NCI-H2081 treated with DMSO at 0.1 percent for 48 hours (cell line): Measurements from ENCODE around the gene AP5S1.
"Not testable (repeated sequence)": the region's sequence is repeated elsewhere in the genome, so short reads cannot be mapped to it uniquely, and the experiment has no call there.

Source experiments
- DNase-seq: peaks from one replicate; lab custom pipeline; 2025; lab: John Stamatoyannopoulos, UW

Gene AP5S1

DNA sequence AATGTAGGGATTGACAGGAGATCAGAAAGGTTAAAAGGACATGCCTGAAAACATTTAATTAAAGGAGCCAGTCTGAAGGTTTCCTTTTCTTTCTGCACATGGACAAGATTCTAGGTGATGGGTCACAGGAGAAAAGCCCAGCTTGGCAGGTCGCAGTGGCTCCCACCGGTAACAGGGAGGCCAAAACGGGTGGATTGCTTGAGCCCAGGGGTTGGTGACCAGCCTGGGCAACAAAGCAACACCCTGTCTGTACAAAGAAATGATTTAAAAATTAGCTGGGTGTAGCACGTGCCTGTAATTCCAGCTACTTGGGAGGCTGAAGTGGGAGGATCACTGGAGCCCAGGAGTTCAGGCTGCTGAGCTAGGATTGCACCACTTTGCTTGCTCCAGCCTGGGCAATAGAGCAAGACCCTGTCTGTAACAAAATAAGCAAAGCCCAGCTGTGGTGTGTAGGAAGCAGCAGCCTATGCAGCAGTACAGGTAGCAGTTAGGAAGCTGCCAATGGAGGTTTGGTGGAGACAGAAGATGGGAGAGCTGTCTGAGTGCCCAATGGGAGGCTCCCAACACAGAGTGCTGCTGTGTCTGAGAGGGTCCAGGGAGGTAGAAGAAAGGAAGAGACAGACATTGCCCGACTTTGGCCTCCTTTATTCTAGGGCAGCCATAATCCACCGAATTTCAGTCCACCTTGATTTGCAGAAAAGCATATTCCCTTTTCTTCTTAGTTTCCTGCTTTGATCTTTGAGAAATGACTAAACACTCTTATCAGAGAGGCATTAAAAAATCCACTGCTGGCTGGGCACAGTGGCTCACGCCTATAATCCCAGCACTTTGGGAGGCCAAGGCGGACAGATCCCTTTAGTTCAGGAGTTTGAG is 7.1 kb upstream of the AP5S1 start:
- no peak for DNase-seq

DNA sequence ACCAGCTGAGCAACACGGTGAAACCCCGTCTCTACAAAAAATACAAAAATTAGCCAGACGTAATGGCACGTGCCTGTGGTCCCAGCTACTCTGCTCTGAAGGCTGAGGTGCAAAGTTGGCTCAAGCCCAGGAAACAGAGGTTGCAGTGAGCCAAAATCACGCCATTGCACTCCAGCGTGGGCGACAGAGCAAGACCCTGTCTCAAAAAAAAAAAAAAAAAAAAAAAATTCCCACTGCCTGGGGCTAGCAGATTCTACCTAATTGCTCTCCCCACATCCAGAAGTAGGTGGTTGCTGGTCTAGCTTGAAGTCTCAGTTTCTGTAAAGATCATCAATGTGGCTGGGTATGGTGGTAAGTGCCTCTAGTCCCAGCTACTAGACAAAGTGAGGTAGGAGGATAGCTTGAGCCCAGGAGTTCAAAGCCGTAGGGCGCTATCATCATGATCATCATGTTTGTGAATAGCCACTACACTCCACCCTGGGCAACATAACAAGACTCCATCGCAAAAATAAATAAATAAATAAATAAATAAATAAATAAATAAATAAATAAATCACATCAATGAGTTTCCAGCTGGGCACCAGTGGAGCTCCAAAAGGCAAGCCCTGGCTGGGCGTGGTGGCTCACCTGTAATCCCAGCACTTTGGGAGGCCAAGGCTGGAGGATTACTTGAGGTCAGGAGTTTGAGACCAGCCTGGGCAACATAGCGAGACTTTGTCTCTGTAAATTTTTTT is 6.3 kb upstream of the AP5S1 start:
- no peak for DNase-seq

DNA sequence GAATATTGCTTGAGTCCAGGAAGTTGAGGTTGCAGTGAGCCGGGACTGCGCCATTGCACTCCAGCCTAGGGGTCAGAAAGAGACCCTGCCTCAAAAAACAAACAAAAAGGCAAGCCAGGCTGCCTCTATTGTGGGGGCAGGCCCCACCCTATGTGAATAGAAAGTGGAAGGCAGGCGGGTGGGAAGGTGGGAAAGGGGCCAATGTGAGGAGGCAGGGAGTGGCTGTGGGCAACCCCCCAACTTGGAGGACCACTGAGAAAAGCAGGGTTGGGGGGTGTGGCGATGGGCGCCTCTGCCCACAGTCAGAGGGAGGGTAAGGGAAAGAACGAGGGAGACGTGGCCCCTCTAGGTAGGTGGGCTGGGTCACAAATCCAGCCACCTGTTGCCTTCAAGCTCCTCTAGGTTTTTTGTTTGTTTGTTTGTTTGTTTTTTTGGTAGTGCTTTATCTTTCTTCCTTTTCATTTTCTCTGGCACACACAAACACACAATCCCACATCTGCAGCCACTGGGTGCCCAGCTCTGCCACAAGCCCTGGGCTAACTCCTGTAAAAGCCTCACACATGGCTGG is 5.3 kb upstream of the AP5S1 start:
- no peak for DNase-seq

DNA sequence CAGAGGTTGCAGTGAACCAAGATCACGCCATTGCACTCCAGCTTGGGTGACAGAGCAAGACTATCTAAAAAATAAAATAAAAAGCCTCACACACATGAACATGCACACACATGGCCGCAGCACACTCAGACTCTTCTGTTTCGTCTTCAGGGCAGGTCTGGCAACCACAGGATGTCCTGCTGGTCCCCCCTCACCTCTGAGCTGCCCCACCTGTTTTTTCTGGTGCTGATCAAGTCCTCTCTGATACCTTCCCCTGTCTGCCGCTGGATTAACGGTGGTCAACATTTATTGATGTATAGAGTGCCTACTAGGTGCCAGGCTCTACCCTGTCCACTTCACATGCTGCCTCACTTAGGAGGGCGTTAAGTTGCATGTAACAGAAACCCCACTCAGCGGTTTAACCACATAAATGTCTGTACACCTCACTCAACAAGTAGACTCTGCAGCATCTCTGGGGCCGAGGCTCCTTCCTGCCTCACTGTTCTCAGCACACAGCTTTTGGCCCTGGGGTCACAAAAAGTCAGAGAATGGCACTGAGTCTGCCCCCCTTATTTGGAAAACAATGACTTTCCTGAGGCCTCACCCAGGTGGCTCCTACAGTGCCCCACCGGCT is 4.5 kb upstream of the AP5S1 start:
- DNase-seq, result no peak

DNA sequence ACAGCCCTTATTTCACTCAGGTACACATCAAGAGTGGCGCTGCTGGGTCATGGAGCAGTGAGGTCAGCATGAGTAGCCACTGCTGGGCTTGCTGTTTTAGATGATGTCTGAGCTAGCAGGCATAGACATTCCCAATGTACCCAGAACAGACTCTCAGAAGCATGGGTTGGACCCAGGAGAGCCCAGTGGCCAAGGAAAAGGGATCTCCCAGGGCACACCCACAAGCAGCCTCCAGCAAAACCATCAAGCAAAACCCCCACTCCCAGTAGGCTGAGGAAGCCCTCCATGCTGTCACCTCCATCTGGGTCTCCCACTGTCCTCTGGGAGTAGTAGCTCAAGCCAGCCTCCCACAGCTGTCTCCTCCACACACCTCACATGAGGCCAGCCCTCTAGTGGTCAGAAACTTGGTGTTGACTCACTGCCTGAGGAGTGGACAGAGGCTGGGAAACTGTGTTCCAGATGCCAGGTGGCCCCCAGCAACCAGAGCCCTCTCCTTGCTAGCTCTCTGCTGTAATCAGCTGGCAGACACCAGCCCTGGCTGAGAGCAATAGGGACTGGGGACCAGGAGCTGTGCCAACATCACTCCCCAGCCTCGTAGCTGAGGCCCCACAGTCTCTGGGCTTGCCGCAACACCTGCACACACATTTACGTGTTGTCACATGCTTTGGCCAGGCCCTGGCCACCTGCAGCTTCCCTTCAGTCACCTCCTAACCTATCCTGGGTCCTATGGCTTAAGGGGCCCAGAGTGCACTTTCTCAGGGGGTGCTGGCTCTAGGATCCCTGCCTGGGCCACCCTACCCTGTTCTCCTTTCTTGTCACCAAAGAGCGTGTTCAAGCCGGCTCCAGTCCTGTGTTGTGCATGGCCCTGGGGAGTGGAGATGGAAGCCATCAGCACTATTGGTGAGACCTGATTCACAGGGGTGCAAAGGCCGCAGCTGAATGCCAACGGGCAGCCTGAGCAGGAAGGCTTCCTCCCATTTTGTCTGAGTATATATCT is 1.9 kb upstream of the AP5S1 start:
- DNase-seq, result no peak

DNA sequence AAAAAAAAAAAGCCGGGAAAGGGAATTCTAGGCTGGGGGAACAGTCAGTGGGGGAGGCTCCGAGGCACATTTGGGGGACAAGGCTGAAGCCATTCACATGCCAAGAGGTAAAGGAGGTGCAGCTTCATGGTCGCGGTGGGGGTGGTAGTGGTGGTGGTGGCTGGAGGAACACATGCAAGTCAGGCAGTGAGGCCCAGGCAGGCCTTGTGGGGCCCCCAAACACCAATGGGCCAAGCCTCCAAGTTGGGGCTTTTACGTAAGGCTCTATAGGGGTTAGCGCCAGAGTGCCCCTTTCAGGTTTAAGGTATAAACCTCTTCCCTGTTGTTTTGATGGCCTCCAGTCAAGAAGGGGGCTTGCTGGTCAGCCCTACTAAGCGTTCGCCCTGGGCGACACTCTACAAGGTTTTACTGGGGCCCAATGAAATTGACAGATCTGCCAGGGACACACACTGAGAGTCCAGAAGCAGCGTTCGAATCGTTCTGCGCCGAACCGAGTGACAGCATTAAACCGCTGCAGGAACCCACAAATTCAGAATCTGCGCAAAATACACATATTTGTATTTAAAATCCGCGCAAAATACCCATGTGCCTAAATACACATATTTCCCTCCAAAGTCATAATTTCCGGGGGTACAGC is 818 bp upstream of the AP5S1 start:
- DNase-seq, result no peak

DNA sequence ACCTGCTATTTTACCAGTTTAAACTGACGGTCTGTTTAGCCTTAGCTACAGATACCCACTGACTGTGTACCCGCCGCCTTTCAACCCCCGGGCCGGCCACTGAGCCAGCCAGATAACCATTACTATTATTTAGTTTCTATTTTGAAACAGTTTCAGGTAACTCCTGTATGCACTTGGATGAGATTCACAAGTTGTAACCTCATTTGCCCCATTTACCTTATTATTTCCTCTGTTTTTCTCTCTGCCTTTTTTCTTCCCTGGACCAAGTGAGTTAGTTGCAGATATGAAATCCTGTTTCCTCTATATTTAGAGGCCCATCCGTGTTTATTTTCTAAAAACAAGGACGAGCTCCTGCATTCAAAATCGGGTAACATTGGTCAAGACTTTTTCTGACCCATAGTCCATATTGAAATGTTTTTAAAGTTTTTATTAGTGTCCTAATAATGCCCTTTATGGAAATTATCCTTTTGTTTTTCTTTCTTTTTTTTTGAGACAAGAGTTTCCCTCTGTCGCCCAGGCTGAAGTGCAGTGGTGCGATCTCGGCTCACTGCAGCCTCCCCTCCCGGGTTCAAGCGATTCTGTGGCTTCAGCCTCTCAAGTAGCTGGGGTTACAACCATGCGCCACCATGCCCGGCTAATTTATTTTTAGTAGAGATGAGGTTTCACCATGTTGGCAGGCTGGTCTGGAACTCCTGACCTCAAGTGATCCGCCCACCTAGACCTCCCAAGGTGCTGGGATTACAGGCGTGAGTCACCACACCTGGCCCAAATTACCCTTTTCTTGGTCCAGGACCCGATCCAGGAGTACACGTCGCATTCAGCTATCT is 767 bp downstream of the AP5S1 start:
- DNase-seq, result no peak

DNA sequence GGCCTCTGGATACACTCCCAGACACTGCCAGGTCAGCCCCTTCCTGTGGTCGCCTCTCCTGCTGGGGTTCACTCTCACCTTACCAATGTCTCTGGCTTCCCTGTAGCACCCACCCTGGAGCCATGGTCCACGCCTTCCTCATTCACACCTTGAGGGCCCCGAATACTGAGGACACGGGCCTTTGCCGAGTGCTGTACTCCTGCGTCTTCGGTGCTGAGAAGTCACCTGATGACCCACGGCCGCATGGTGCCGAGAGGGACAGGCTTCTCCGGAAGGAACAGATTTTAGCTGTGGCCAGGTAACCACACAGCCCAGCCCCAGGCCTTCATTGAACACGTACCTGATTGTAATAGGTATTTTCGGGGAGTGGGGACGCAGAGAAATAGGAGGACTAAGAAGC is 1.6 kb downstream of the AP5S1 start:
- no peak for DNase-seq

DNA sequence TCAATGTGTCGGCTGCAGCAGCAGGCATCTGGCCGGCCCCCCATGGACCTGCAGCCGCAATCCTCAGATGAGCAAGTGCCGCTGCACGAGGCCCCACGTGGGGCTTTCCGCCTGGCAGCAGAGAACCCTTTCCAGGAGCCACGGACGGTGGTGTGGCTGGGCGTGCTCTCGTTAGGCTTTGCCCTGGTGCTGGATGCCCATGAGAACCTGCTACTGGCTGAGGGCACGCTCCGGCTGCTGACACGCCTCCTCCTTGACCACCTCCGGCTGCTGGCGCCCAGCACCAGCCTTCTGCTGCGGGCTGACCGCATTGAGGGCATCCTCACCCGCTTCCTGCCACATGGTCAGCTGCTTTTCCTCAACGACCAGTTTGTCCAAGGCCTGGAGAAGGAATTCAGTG is 3.5 kb downstream of the AP5S1 start:
- no peak for DNase-seq

DNA sequence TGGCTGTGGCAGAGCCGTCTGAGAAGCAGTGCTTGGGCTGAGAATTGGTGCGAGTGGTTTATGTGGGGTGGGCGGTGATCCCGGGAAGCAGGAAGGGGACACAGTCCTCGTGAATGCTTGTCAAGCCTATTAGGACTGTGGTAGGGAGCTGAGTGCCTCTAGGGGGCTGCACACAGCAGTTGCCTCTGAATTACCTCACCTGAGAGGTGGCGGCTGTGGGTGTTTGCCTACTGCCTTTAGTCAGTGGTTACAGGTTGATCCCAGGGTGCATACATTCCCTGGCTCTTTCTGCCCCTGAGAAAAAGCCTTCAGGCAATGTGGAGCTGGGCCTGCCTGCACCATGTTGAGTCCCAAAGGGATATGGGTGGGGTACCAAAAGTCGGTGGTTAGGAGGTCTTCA is 5.2 kb downstream of the AP5S1 start:
- no peak for DNase-seq

DNA sequence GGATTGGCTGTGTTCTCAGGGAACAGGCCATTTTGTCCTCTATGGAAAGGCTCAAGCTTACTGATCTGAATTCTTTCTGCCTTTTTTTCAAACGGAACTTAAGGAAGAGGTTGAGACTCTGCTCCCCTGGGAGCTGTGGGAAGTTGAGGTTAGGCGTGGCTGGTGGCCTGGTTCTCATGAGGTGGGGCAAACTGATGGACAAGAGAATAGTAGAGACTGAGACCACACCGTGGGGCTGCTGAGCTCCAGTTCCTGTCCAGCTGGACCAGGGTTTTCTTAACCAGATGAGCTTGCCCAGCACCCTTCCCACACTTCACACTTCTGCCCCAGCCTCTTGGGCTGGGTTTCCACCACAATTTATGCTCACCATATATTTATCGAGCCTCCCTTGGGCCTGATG is 6.1 kb downstream of the AP5S1 start:
- no peak for DNase-seq

DNA sequence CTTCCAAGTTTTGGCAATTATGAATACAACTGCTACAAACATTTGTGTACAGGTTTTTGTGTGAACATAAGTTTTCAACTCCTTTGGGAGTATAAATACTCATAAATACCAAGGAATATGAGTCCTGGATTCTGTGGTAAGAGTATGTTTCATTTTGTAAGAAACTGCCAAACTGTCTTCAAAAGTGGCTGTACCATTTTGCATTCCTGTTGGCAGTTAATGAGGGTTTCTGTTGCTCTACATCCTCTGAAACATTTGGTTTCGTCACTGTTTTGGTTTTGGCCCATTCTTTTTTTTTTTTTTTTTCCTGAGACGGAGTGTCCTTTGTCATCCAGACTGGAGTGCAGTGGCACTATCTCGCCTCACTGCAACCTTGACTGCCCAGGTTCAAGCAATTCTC is 8.5 kb downstream of the AP5S1 start:
- no peak for DNase-seq

DNA sequence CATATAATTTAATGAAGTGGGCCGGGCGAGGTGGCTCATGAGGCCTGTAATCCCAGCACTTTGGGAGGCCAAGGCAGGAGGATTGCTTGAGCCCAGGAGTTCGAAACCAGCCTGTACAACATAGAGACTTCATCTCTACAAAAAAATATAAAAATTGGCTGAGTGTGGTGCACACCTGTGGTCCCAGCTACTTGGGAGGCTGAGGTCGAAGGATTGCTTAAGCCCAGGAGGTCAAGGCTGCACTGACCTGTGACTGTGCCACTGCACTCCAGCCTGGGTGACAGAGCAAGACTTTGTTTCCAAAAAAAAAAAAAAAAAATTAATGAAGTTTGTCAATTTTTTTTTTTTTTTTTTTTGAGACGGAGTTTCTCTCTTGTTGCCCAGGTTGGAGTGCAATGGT is 9.5 kb downstream of the AP5S1 start:
- not testable (repeated sequence) for DNase-seq

DNA sequence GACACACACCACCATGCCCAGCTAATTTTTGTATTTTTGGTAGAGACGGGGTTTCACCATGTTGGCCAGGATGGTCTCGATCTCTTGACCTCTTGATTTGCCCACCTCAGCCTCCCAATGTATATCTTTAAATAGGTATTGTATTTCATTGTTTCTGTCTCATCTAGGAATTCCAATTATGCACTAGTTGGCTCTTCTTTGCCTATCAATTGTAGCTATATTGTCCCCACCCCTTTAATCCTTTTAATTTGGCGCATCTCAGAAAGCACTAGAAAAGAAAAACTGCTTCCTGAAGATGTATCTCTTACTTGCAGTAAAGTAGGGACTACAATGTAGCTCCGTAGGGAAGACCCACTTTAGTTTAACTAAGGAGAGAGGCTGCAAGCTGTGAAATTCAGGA is 15.8 kb downstream of the AP5S1 start:
- no peak for DNase-seq

DNA sequence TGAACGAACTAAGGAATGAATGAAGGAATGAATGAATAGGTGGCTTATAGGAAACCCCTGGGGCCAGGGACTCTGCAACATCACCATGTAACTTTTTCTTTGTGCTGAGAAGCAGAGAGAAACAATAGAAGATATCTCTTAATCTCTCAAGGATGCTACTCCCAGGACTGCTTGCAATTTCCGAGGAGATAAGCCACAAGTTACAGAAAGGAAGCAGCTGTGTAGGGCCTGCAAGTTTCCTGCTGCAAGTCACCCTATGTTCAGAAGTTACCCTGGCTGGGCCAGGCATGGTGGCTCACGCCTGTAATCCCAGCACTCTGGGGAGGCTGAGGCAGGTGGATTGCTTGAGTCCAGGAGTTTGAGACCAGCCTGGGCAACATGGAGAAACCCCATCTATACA is 19.0 kb downstream of the AP5S1 start:
- no peak for DNase-seq

DNA sequence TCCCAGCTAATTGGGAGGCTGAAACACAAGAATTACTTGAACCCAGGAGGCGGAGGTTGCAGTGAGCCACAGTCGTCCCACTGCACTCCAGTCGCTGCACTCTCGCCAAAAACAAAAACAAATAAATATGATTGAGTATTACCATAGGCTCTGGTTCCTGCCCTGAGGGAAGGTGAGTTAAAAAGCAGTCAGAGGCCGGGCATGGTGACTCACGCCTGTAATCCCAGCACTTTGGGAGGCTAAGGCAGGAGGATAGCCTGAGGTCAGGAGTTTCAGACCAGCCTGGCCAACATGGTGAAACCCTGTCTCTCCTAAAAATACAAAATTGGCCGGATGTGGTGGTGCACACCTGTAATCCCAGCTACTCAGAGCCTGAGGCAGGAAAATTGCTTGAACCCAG is 19.9 kb downstream of the AP5S1 start:
- DNase-seq, result not testable (repeated sequence)

DNA sequence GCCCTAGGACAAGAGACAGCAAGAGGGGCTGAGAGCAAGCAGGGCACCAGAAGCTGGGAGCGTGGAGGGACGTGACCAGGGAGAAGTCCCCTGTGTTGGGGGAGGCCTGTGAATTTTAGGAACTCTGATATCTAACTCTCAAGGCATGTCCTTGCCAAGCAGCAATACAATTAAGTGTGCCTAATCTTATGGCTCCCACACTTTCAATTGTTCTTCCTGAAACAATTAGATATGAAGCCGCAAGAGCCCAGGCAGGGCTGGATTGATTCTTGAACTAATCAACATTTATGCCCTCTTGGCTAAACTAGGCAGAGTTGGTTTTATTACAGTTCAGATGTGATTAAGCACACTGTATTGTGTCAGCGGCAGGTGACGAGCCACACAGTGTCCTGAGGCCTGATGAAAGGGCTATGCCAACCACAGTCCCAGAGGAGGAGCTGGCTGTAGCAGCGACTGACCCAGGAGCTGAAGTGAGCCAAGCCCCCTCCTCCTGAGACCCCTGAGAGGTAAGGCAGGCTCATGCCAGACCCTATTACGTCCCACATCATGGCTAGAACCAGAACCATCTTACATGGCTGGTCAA is 22.1 kb downstream of the AP5S1 start:
- no peak for DNase-seq

DNA sequence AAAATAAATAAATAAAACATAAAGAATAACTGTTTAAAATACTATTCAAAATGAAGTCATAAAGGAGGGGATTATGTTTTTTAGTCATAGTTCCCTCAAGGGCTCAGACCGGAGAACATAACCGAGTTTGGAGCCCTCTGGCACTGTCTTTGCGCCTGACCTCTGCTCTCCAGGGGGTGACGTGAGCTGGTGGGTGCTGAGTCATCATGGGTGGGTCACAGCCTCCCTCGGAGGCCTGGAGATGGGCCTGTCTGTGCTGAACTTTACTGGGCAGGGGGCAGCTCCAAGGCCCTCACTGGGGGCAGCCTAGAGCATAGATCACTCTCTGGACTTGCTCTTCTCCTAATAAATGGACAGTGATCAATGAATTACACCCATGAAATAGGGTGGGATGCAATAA is 23.1 kb downstream of the AP5S1 start:
- no peak for DNase-seq

DNA sequence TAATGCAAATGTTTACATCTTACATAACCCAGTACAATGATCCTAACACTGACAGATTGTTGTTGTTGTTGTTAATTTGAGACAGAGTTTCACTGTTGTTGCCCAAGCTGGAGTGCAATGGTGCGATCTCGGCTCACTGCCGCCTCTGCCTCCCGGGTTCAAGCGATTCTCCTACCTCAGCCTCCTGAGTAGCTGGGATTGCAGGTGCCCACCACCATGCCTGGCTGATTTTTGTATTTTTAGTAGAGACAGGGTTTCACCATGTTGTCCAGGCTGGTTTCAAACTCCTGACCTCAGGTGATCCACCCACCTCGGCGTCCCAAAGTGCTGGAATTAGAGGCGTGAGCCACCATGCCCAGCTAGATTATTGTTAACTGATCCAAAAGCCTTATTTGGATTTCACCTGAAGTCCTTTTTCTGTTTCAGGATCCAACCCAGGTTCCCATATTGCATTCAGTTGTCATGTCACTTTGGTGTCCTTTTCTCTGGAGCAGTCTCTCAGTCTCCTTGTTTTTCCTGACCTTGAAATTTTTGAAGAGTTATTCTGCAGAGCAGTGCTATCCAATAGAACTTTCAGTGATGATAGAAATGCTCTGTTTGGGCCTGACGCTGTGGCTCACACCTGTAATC is 23.8 kb downstream of the AP5S1 start:
- not testable (repeated sequence) for DNase-seq
